Keratinocyte (primary cell): ENCODE measurements around the gene WRNIP1. TPM values are rescaled to one million over a fixed set of nuclear protein-coding genes. Genes with fewer than 3 reads are reported as not detected.

ENCODE experiments used
- DNase-seq: peaks from one replicate; pipeline ENCODE4 v3.0.0-alpha.2; 2011; ENCODE audit warnings: low read depth, missing footprints, low spot score
- FAIRE-seq: peaks from 2 replicates; lab custom pipeline; 2011; peaks lifted over from hg19 to GRCh38; lab: Jason Lieb, UNC
- H2AFZ ChIP-seq: 2 replicates; pipeline ENCODE4 v1.6.0; 2012; ENCODE audit warnings: low read length, control low read depth, inconsistent platforms; ENCODE audit not compliant: control insufficient read depth
- H3K27ac ChIP-seq: 2 replicates; pipeline ENCODE4 v1.5.1; 2011; ENCODE audit warnings: low read length; ENCODE audit not compliant: control insufficient read depth, insufficient read depth
- H3K27me3 ChIP-seq: 3 replicates; pipeline ENCODE4 v1.6.0; 2011; ENCODE audit warnings: low read length; ENCODE audit not compliant: control insufficient read depth, insufficient read depth; ENCODE audit errors: extremely low read depth
- H3K36me3 ChIP-seq, 2 experiments: 2 replicates in 1 of 2; 3 replicates in 1 of 2; pipeline ENCODE4 v1.5.1; 2011; ENCODE audit warnings: low read length in 2 of 2, mild to moderate bottlenecking in 1 of 2; ENCODE audit not compliant: control insufficient read depth in 2 of 2, insufficient read depth in 2 of 2; ENCODE audit errors: extremely low read depth in 1 of 2
- H3K4me1 ChIP-seq: 3 replicates; pipeline ENCODE4 v1.5.1; 2011; ENCODE audit warnings: low read length; ENCODE audit not compliant: control insufficient read depth, insufficient read depth; ENCODE audit errors: extremely low read depth
- H3K4me2 ChIP-seq: 3 replicates; pipeline ENCODE4 v1.6.0; 2011; ENCODE audit warnings: low read depth, low read length; ENCODE audit not compliant: control insufficient read depth, insufficient read depth; ENCODE audit errors: extremely low read depth
- H3K4me3 ChIP-seq, 3 experiments: fragments of 200-600 bp in 1 of 3; sonication (generic) in 1 of 3; 2 replicates in 2 of 3; 3 replicates in 1 of 3; pipeline ENCODE4 v1.5.1; 2011 to 2016; ENCODE audit warnings: low read length in 3 of 3, mild to moderate bottlenecking in 3 of 3, control low read depth in 2 of 3, inconsistent platforms in 1 of 3, low read depth in 1 of 3, mixed read lengths in 1 of 3, mixed run types in 1 of 3, moderate library complexity in 1 of 3; ENCODE audit not compliant: control insufficient read depth in 2 of 3, insufficient read depth in 2 of 3; ENCODE audit errors: extremely low read depth in 1 of 3
- H3K79me2 ChIP-seq: 2 replicates; pipeline ENCODE4 v1.6.0; 2012; ENCODE audit warnings: low read length; ENCODE audit not compliant: control insufficient read depth, insufficient read depth
- H3K9ac ChIP-seq: 3 replicates; pipeline ENCODE4 v1.6.0; 2011; ENCODE audit warnings: low read length; ENCODE audit not compliant: control insufficient read depth, insufficient read depth; ENCODE audit errors: extremely low read depth
- H3K9me1 ChIP-seq: 3 replicates; pipeline ENCODE4 v1.6.0; 2011; ENCODE audit warnings: low read length; ENCODE audit not compliant: control insufficient read depth, insufficient read depth; ENCODE audit errors: extremely low read depth
- H3K9me3 ChIP-seq: 2 replicates; pipeline ENCODE4 v1.5.1; 2012; ENCODE audit warnings: low read depth, low read length; ENCODE audit not compliant: control insufficient read depth
- H4K20me1 ChIP-seq: 3 replicates; pipeline ENCODE4 v1.6.0; 2011; ENCODE audit warnings: low read length; ENCODE audit not compliant: control insufficient read depth, insufficient read depth; ENCODE audit errors: extremely low read depth
- CTCF ChIP-seq, 3 experiments: IDR thresholded peaks in 1 of 3; conservative IDR thresholded peaks in 1 of 3; optimal IDR thresholded peaks in 1 of 3; 2 replicates in 2 of 3; 3 replicates in 1 of 3; pipeline versions ENCODE3 to v1.5.1; 2011; ENCODE audit warnings: low read length in 3 of 3, mild to moderate bottlenecking in 3 of 3, moderate library complexity in 2 of 3, control low read depth in 1 of 3, inconsistent platforms in 1 of 3; ENCODE audit not compliant: insufficient read depth in 2 of 3; ENCODE audit errors: extremely low read depth in 1 of 3
- EZH2 ChIP-seq: IDR thresholded peaks from one replicate; pipeline ENCODE4 v1.6.1; 2012; ENCODE audit warnings: inconsistent platforms, mild to moderate bottlenecking, low read length, moderate library complexity
- dilution Hi-C: fragments of 300-500 bp; cut with MboI; formaldehyde crosslinking; loops from one replicate; pipeline ENCODE4 v1.7.0; 2020; ENCODE audit warnings: low sequenced_read_pairs; ENCODE audit not compliant: extremely low pct_ligation_motif_present
- polyA plus RNA-seq, 5 experiments: library from polyadenylated mRNA; depleted of rRNA in 3 of 5; stranded (reverse) in 3 of 5; stranded (forward) in 1 of 5; unstranded in 1 of 5; fragments of >200 nt; gene quantifications; 1 replicate in 1 of 5; 2 replicates in 3 of 5; 3 replicates in 1 of 5; pipeline versions ENCODE4 v1.2.1 to v1.2.3, GENCODE V29; 2011 to 2012; ENCODE audit warnings: missing spikeins in 2 of 5, low read depth in 1 of 5, low replicate concordance in 1 of 5

WRNIP1 gene
- polyA plus RNA-seq, 1 donor (not counting 4 experiments of a cell fraction or from before 2014, with no cell fraction given): 52.3 TPM

DNA sequence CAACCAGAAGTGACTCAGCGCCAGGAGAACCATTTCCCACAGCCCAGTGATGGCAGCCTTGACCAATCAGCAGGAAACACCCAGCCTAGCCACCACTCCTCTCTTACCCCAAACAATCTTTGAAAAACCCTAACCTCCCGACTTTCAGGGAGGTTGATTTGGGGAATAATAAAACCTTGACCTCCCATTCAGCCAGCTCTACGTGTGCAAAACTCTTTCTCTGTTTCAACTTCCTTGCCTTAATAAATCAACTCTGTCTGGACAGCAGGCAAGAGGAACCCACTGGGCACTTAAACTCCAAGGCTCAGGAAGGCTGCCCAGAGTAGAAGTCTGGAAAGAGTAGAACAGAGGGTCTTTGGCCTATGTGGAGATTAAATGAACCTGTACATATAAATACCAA lies 41.5 kb downstream of the WRNIP1 start:
- TF ChIP-seq EZH2 (no peak), CTCF (optimal IDR thresholded peaks at IDR 0.05 in 1 of 3, IDR thresholded peaks at IDR 0.05 in 1 of 3, conservative IDR thresholded peaks at IDR 0.05 in 1 of 3; ENCODE audit: extremely low read depth in 1 of 3, insufficient read depth in 2 of 3, low read length in 3 of 3) (no peak)
- no peaks in the 10 kb centered on the region for H4K20me1 ChIP-seq
- no peak overlapping the region for H2AFZ ChIP-seq
- H3K4me2 ChIP-seq: no peak overlapping the region
- no peak for FAIRE-seq
- H3K4me3 ChIP-seq: no peak overlapping the region
- no peaks in the 10 kb centered on the region for H3K36me3 ChIP-seq
- H3K9me3 ChIP-seq: no peaks in the 10 kb centered on the region
- no peak for DNase-seq
- peaks cover 34% of the 10 kb centered on the region for H3K4me1 ChIP-seq
- H3K27me3 ChIP-seq: no peaks in the 10 kb centered on the region
- no peaks in the 10 kb centered on the region for H3K9me1 ChIP-seq
- H3K79me2 ChIP-seq: no peaks in the 10 kb centered on the region
- no peak overlapping the region for H3K9ac ChIP-seq
- H3K27ac ChIP-seq: no peak overlapping the region
- dilution Hi-C loops: no loop called here

DNA sequence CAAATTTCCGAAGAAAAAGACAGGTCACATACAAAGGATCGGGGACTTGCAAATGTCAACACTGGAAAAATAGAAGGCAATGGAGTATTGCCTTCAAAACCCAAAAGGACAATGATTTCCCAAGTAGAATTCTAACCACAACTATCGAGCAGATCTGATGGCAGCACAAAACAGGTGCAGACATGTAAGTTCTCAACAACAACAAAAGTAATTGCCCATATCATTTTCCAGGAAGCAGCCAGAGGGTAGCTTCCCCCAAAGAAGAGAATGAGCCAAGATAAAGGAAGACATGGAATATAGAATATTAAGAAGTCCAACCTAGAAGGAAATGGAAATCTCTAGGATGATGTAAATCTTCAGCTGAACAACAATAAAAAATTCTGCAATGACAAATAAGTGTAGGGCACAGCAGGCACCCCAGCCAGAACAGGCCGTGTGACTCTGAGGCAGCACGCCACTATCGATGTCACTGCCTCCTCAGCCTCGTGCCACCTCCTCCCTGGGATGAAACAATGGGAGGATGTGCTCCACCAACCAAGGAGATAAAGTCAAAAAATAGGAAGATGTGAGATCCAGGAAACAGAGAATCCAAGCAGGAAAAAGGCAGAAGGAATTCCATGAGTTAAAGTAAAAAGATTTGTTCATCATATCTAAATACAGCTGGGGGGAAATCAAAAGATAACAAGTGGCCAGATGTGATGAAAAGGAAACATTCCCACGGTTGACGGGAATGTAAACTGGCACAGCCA lies 42.3 kb downstream of the WRNIP1 start:
- H3K36me3 ChIP-seq: no peaks in the 10 kb centered on the region
- H2AFZ ChIP-seq: no peak overlapping the region
- no peaks in the 10 kb centered on the region for H3K9me3 ChIP-seq
- FAIRE-seq (peak; percentile 76), DNase-seq (no peak)
- no peak overlapping the region for H3K4me3 ChIP-seq
- H3K9ac ChIP-seq: no peak overlapping the region
- H3K4me2 ChIP-seq: no peak overlapping the region
- H3K9me1 ChIP-seq: no peaks in the 10 kb centered on the region
- dilution Hi-C loops: no loop called here
- H3K79me2 ChIP-seq: no peaks in the 10 kb centered on the region
- H4K20me1 ChIP-seq: no peaks in the 10 kb centered on the region
- H3K27me3 ChIP-seq: no peaks in the 10 kb centered on the region
- TF ChIP-seq EZH2 (no peak), CTCF (optimal IDR thresholded peaks at IDR 0.05 in 1 of 3, IDR thresholded peaks at IDR 0.05 in 1 of 3, conservative IDR thresholded peaks at IDR 0.05 in 1 of 3; ENCODE audit: extremely low read depth in 1 of 3, insufficient read depth in 2 of 3, low read length in 3 of 3) (no peak)
- peaks cover 34% of the 10 kb centered on the region for H3K4me1 ChIP-seq
- H3K27ac ChIP-seq: peak overlapping the region; percentile 43
